NT2/D1 (cell line): Measurements from ENCODE around the gene NECTIN4.

Experiments used
- DNase-seq: peaks from one replicate; pipeline ENCODE4 v3.0.0-alpha.2; 2011; ENCODE audit warnings: low read depth, low spot score
- H3K27me3 ChIP-seq: 2 replicates; pipeline ENCODE4 v1.6.0; 2011; ENCODE audit warnings: mild to moderate bottlenecking; ENCODE audit not compliant: insufficient read length, insufficient read depth
- H3K36me3 ChIP-seq: 2 replicates; pipeline ENCODE4 v1.6.1; 2011; ENCODE audit warnings: mild to moderate bottlenecking, low read length, mixed read lengths; ENCODE audit not compliant: insufficient read depth, insufficient read length
- H3K4me1 ChIP-seq: 2 replicates; pipeline ENCODE4 v1.5.1; 2011; ENCODE audit not compliant: insufficient read depth, insufficient read length
- H3K4me3 ChIP-seq: 2 replicates; pipeline ENCODE4 v1.5.1; 2011; ENCODE audit warnings: low read depth; ENCODE audit not compliant: insufficient read length
- H3K9ac ChIP-seq: 2 replicates; pipeline ENCODE4 v1.6.0; 2011; ENCODE audit warnings: low read depth; ENCODE audit not compliant: insufficient read length
- H3K9me3 ChIP-seq: 2 replicates; pipeline ENCODE4 v1.5.1; 2011; ENCODE audit warnings: mild to moderate bottlenecking, low read length; ENCODE audit not compliant: insufficient read depth
- SUZ12 ChIP-seq: IDR thresholded peaks from 2 replicates; pipeline ENCODE4 v1.6.1; 2011; ENCODE audit not compliant: insufficient read length, insufficient read depth; ENCODE audit errors: extremely low read depth
- YY1 ChIP-seq: IDR thresholded peaks from 2 replicates; pipeline ENCODE4 v1.6.1; 2011; ENCODE audit not compliant: insufficient read length, insufficient read depth
- ZNF274 ChIP-seq: IDR thresholded peaks from 2 replicates; pipeline ENCODE4 v1.6.1; 2011; ENCODE audit warnings: mild to moderate bottlenecking, low read depth, low read length

The NECTIN4 gene

GRCh38 chr1:161072751-161073449 is 16.5 kb downstream of the NECTIN4 start:
- TF ChIP-seq YY1 (no peak), ZNF274 (no peak), SUZ12 (no peak)
- Histone ChIP-seq H3K36me3 (no peaks in the 10 kb centered on the region), H3K9ac (no peak overlapping the region)

GRCh38 chr1:161071886-161072371 is 17.4 kb downstream of the NECTIN4 start:
- TF ChIP-seq YY1, result no peak
- TF ChIP-seq SUZ12, result no peak
- TF ChIP-seq ZNF274, result no peak

More at GRCh38 chr1:161072751-161073449, 16.5 kb downstream of the NECTIN4 start:
- DNase-seq, result no peak
- H3K4me1 ChIP-seq, result peaks cover 11% of the 10 kb centered on the region
- H3K4me3 ChIP-seq, result no peak overlapping the region
- H3K9me3 ChIP-seq, result peaks cover 8% of the 10 kb centered on the region; the same call in 1 of the 2 replicates
- no peaks in the 10 kb centered on the region for H3K27me3 ChIP-seq

GRCh38 chr1:161070761-161071160 is 18.6 kb downstream of the NECTIN4 start:
- Histone ChIP-seq H3K9ac (no peak overlapping the region), H3K4me1 (peaks cover 7% of the 10 kb centered on the region), H3K36me3 (no peaks in the 10 kb centered on the region), H3K4me3 (no peak overlapping the region), H3K27me3 (no peaks in the 10 kb centered on the region), H3K9me3 (peaks cover 8% of the 10 kb centered on the region; the same call in 1 of the 2 replicates)
- TF ChIP-seq ZNF274 (no peak), YY1 (no peak), SUZ12 (no peak)
- DNase-seq, result no peak

More at GRCh38 chr1:161071886-161072371, 17.4 kb downstream of the NECTIN4 start:
- Histone ChIP-seq H3K36me3 (no peaks in the 10 kb centered on the region), H3K9me3 (peaks cover 8% of the 10 kb centered on the region; the same call in 1 of the 2 replicates), H3K4me1 (peaks cover 7% of the 10 kb centered on the region), H3K27me3 (no peaks in the 10 kb centered on the region), H3K9ac (no peak overlapping the region), H3K4me3 (no peak overlapping the region)
- peak; percentile 49 for DNase-seq

GRCh38 chr1:161069731-161070270 is 19.6 kb downstream of the NECTIN4 start, which contains the start of gene ARHGAP30:
ARHGAP30 (minus strand) TSS chr1:161069891; CDS start chr1:161069624, 267 bp downstream.
- H3K4me1 ChIP-seq, result peaks cover 7% of the 10 kb centered on the region
- H3K27me3 ChIP-seq, result no peaks in the 10 kb centered on the region
- H3K4me3 ChIP-seq, result no peak within 1 kb of the TSS
- no peak for TF ChIP-seq SUZ12
- no peak for TF ChIP-seq YY1
- TF ChIP-seq ZNF274, result no peak
- H3K9ac ChIP-seq, result no peak within 1 kb of the TSS
- no peaks in the 10 kb centered on the region for H3K36me3 ChIP-seq
- no peak for DNase-seq
- H3K9me3 ChIP-seq, result peaks cover 8% of the 10 kb centered on the region; the same call in 1 of the 2 replicates

GRCh38 chr1:161069241-161069640 is 20.1 kb downstream of the NECTIN4 start:
- no peak overlapping the region for H3K4me3 ChIP-seq
- no peaks in the 10 kb centered on the region for H3K36me3 ChIP-seq
- no peak overlapping the region for H3K9ac ChIP-seq
- H3K27me3 ChIP-seq, result no peaks in the 10 kb centered on the region
- no peak for DNase-seq
- H3K4me1 ChIP-seq, result peaks cover 7% of the 10 kb centered on the region
- peaks cover 8% of the 10 kb centered on the region; the same call in 1 of the 2 replicates for H3K9me3 ChIP-seq
- no peak for TF ChIP-seq YY1
- TF ChIP-seq ZNF274, result no peak

GRCh38 chr1:161068306-161069234 is 20.8 kb downstream of the NECTIN4 start:
- no peak for DNase-seq
- TF ChIP-seq YY1 (no peak), ZNF274 (no peak), SUZ12 (no peak)
- no peaks in the 10 kb centered on the region for H3K36me3 ChIP-seq
- H3K4me3 ChIP-seq, result no peak overlapping the region
- H3K9ac ChIP-seq, result no peak overlapping the region
- H3K9me3 ChIP-seq, result peaks cover 8% of the 10 kb centered on the region; the same call in 1 of the 2 replicates
- no peaks in the 10 kb centered on the region for H3K27me3 ChIP-seq
- H3K4me1 ChIP-seq, result peaks cover 4% of the 10 kb centered on the region
